K562 (cell line): ENCODE measurements around the gene MPZL3. TPM values are rescaled to one million over a fixed set of nuclear protein-coding genes. Genes with fewer than 3 reads are reported as not detected.

ENCODE experiments used
- ATAC-seq: fragments of 200-7000 bp; cut with Tn5 transposase; 3 replicates; pipeline ENCODE4 v1.9.1; 2020; ENCODE audit warnings: moderate library complexity
- BruUV-seq: library from RNA; stranded (reverse); fragments of 400-500 nt; replicated peaks from 2 replicates; lab custom pipeline; 2021; lab: Mats Ljungman, UMichigan
- CTCF ChIA-PET: fragments of 300-600 bp; formaldehyde crosslinking; extraction: SDS; loops from one replicate; lab custom pipeline; 2021; ENCODE audit warnings: low intra/inter-chr PET ratio; lab: Yijun Ruan, JAX
- POLR2A ChIA-PET: fragments of 300-600, 350-650 bp; sonication (Branson Sonifier 250); formaldehyde crosslinking; extraction: SDS; loops from one replicate; lab custom pipeline; 2021; ENCODE audit warnings: antibody characterized with exemption, inconsistent platforms; lab: Yijun Ruan, JAX
- DNase-seq, 4 experiments: peaks; one replicate each; pipeline versions ENCODE4 v3.0.0 to v3.0.0-alpha.2; 2011 to 2018; ENCODE audit warnings: low spot score in 3 of 4, mixed read lengths in 3 of 4; ENCODE audit errors: extremely low read depth in 1 of 4
- FAIRE-seq: peaks from 2 replicates; lab custom pipeline; 2011; peaks lifted over from hg19 to GRCh38; lab: Jason Lieb, UNC
- H2AFZ ChIP-seq: 2 replicates; pipeline ENCODE4 v1.6.0; 2011; ENCODE audit warnings: low read depth, low read length, control low read depth, inconsistent platforms
- H3K27ac ChIP-seq: fragments of 200-600 bp; 3 replicates; pipeline ENCODE4 v1.8.0; 2011; ENCODE audit warnings: low read depth, mild to moderate bottlenecking, control low read depth, inconsistent platforms, low read length, moderate library complexity, mixed read lengths; ENCODE audit errors: extremely low read depth
- H3K27me3 ChIP-seq, 2 experiments: fragments of 300-600 bp in 1 of 2; 2 replicates in 1 of 2; 3 replicates in 1 of 2; pipeline versions ENCODE4 v1.6.0 to v1.8.0; 2011; ENCODE audit warnings: inconsistent platforms in 2 of 2, low read length in 2 of 2, mild to moderate bottlenecking in 1 of 2, mixed read lengths in 1 of 2, moderate library complexity in 1 of 2; ENCODE audit not compliant: control insufficient read depth in 2 of 2, insufficient read depth in 2 of 2
- H3K36me3 ChIP-seq: fragments of 300-600 bp; 3 replicates; pipeline ENCODE4 v1.8.0; 2011; ENCODE audit warnings: mild to moderate bottlenecking, low read length, inconsistent platforms; ENCODE audit not compliant: control insufficient read depth, insufficient read depth
- H3K4me1 ChIP-seq, 2 experiments: fragments of 200-600 bp in 1 of 2; replicated peaks in 1 of 2; 2 replicates in 1 of 2; 3 replicates in 1 of 2; pipeline versions ENCODE4 v1.5.1 to v1.8.0; 2011; ENCODE audit warnings: inconsistent platforms in 2 of 2, low read length in 2 of 2, mild to moderate bottlenecking in 1 of 2, mixed read lengths in 1 of 2, moderate library complexity in 1 of 2; ENCODE audit not compliant: control insufficient read depth in 2 of 2, insufficient read depth in 2 of 2
- H3K4me2 ChIP-seq: 2 replicates; pipeline ENCODE4 v1.6.1; 2011; ENCODE audit warnings: low read length, control low read depth, inconsistent platforms, mixed read lengths; ENCODE audit not compliant: insufficient read depth
- H3K4me3 ChIP-seq: fragments of 200-600 bp; sonication (generic), shearing (Covaris generic); 2 replicates; pipeline ENCODE4 v1.5.1; 2016; ENCODE audit warnings: control low read depth, inconsistent platforms
- H3K79me2 ChIP-seq: fragments of 200-600 bp; 3 replicates; pipeline ENCODE4 v1.8.0; 2011; ENCODE audit warnings: low read length, inconsistent platforms; ENCODE audit not compliant: control insufficient read depth, insufficient read depth
- H3K9ac ChIP-seq, 2 experiments: 2 replicates each; pipeline versions ENCODE4 v1.6.0 to v1.6.1; 2011; ENCODE audit warnings: low read depth in 2 of 2, low read length in 2 of 2, control low read depth in 1 of 2, inconsistent platforms in 1 of 2, mild to moderate bottlenecking in 1 of 2, mixed read lengths in 1 of 2; ENCODE audit not compliant: insufficient read depth in 1 of 2
- H3K9me1 ChIP-seq: one replicate; pipeline ENCODE4 v1.6.0; 2011; ENCODE audit warnings: inconsistent platforms, mild to moderate bottlenecking, low read length, moderate library complexity; ENCODE audit not compliant: control insufficient read depth, insufficient read depth
- H3K9me3 ChIP-seq: replicated peaks from 2 replicates; pipeline ENCODE4 v1.5.1; 2011; ENCODE audit warnings: low read depth, low read length, inconsistent platforms; ENCODE audit not compliant: control insufficient read depth, insufficient read depth
- H4K20me1 ChIP-seq: replicated peaks from 2 replicates; pipeline ENCODE4 v1.6.1; 2011; ENCODE audit warnings: low read length, inconsistent platforms, mixed read lengths; ENCODE audit not compliant: control insufficient read depth, insufficient read depth
- CHD4 ChIP-seq: fragments of 200-600 bp; sonication (generic); IDR thresholded peaks from 3 replicates; pipeline ENCODE4 v1.6.1; 2012; ENCODE audit warnings: low read depth, mild to moderate bottlenecking, mixed read lengths, low read length, inconsistent platforms; ENCODE audit not compliant: insufficient read depth, insufficient replicate concordance, poor library complexity, severe bottlenecking
- ETS1 ChIP-seq: conservative IDR thresholded peaks from 2 replicates; pipeline ENCODE4 v1.6.1; 2011; ENCODE audit warnings: low read depth, mild to moderate bottlenecking, low read length; ENCODE audit not compliant: control insufficient read depth
- FIP1L1 ChIP-seq: fragments of 200-400 bp; formaldehyde crosslinking; IDR thresholded peaks from 2 replicates; pipeline ENCODE4 v1.6.1; 2018; ENCODE audit warnings: mild to moderate bottlenecking, low read depth, low read length; ENCODE audit not compliant: poor library complexity, severe bottlenecking
- FOXJ3 ChIP-seq: sonication (generic); formaldehyde crosslinking; IDR thresholded peaks from 2 replicates; pipeline ENCODE4 v1.4.0; 2020; ENCODE audit warnings: mild to moderate bottlenecking, missing genetic modification reagents
- GATAD2A ChIP-seq: fragments of 450-650 bp; IDR thresholded peaks from 2 replicates; pipeline ENCODE4 v1.6.1; 2017
- KLF1 ChIP-seq: fragments of 450-650 bp; IDR thresholded peaks from 2 replicates; pipeline ENCODE4 v1.6.1; 2016; ENCODE audit warnings: missing genetic modification characterization, missing compliant biosample characterization
- POLR2A ChIP-seq: fragments of 450-650 bp; conservative IDR thresholded peaks from 2 replicates; pipeline ENCODE4 v1.6.1; 2016
- POLR3A ChIP-seq: IDR thresholded peaks from 2 replicates; pipeline ENCODE4 v1.6.1; 2011; ENCODE audit warnings: borderline replicate concordance, mild to moderate bottlenecking, moderate library complexity; ENCODE audit not compliant: insufficient read length, insufficient read depth; ENCODE audit errors: extremely low read depth
- RREB1 ChIP-seq: fragments of 250-450 bp; sonication (Bioruptor Pico); IDR thresholded peaks from 2 replicates; pipeline ENCODE4 v1.4.0; 2020
- SMARCA4 ChIP-seq: fragments of 450-650 bp; IDR thresholded peaks from 2 replicates; pipeline ENCODE4 v1.6.1; 2016
- TEAD1 ChIP-seq, 2 experiments: fragments of 450-650 bp in 1 of 2; sonication (generic) in 1 of 2; formaldehyde crosslinking; IDR thresholded peaks; 2 replicates each; pipeline versions ENCODE4 v1.4.0 to v1.8.0; 2020 to 2022; ENCODE audit warnings: mild to moderate bottlenecking in 2 of 2, missing genetic modification reagents in 1 of 2
- TOE1 ChIP-seq, 2 experiments: fragments of 450-650 bp in 1 of 2; sonication (generic) in 1 of 2; formaldehyde crosslinking in 1 of 2; IDR thresholded peaks; 2 replicates each; pipeline versions ENCODE4 v1.7.1 to v1.8.0; 2016 to 2022; ENCODE audit warnings: borderline replicate concordance in 2 of 2, mild to moderate bottlenecking in 2 of 2, antibody characterized with exemption in 1 of 2, inconsistent platforms in 1 of 2, low read depth in 1 of 2, missing genetic modification reagents in 1 of 2, moderate library complexity in 1 of 2
- ZNF436 ChIP-seq: fragments of 250-450, 450-650 bp; sonication (Bioruptor Pico); formaldehyde crosslinking; IDR thresholded peaks from 2 replicates; pipeline ENCODE4 v1.7.0; 2020; ENCODE audit warnings: mild to moderate bottlenecking
- ZNF740 ChIP-seq, 3 experiments: fragments of 200-800 bp in 1 of 3; sonication (Bioruptor generic) in 1 of 3; sonication (generic) in 1 of 3; formaldehyde crosslinking in 1 of 3; IDR thresholded peaks; 2 replicates each; pipeline versions ENCODE4 v1.6.1 to v1.8.0; 2016 to 2022; ENCODE audit warnings: mild to moderate bottlenecking in 2 of 3, missing compliant biosample characterization in 2 of 3, missing genetic modification characterization in 2 of 3, missing genetic modification reagents in 1 of 3
- WGBS: fragments of 100-300 bp; shearing (Covaris generic); methylation state at CpG from one replicate; pipeline ENCODE4 v1.1.6; 2016; ENCODE audit warnings: low coverage, mixed read lengths; ENCODE audit not compliant: insufficient coverage; ENCODE audit errors: missing lambda C conversion rate; 5-methylcytosine and 5-hydroxymethylcytosine counted together
- in situ Hi-C: fragments of 300-500 bp; cut with MboI; formaldehyde crosslinking; loops from 4 replicates; pipeline ENCODE4 v1.15.0; 2018; ENCODE audit warnings: inconsistent platforms, mixed read lengths
- intact Hi-C: fragments of 100-400 bp; cut with micrococcal nuclease; formaldehyde crosslinking; loops from 2 replicates; pipeline ENCODE4 v1.14.2; 2022
- polyA plus RNA-seq, 8 experiments: library from polyadenylated mRNA; depleted of rRNA in 4 of 8; stranded (reverse) in 5 of 8; unstranded in 3 of 8; fragments of >200 nt; fragmentation: Nextera tagmentation in 2 of 8; fragmentation: Illumina TruSeq in 1 of 8; extraction: Ambion mirVana in 2 of 8; extraction: Trizol in 1 of 8; gene quantifications; 2 replicates each; pipeline versions ENCODE4 v1.2.1 to v1.2.3, GENCODE V29; 2011 to 2014; ENCODE audit warnings: inconsistent platforms in 1 of 8, missing spikeins in 1 of 8
- total RNA-seq, 7 experiments: library from RNA; depleted of rRNA in 6 of 7; stranded (reverse); fragments of >200 nt in 6 of 7; fragmentation: Illumina TruSeq in 2 of 7; extraction: Trizol in 2 of 7; gene quantifications; 2 replicates each; pipeline versions ENCODE4 v1.2.1 to v1.2.3, GENCODE V29; 2011 to 2021; ENCODE audit warnings: low replicate concordance in 1 of 7

MPZL3 gene
- total and polyA plus RNA-seq, 9 of the 15 experiments (the other 6 are each of a cell fraction or from before 2014, with no cell fraction given): 0.97 to 2.9 (median 1.6) TPM

GRCh38 chr11:118200497-118200896 lies 51.7 kb downstream of the MPZL3 start:
- WGBS: 19% methylated on average over 5 of the region's 5 CpGs
- intact Hi-C loops (loop anchor here (5.0 kb wide), 1 partner anchor 57 kb away; no protein-coding TSS in a partner anchor), in situ Hi-C loops (no loop called here)
- TF ChIP-seq KLF1 (tag) (no peak), POLR3A (no peak), ETS1 (no peak), FOXJ3 (CRISPR knock-in tag) (no peak), TEAD1 (CRISPR knock-in tag; IDR thresholded peaks at IDR 0.05) (no peak), ZNF740 (CRISPR knock-in tag; IDR thresholded peaks at IDR 0.05) (no peak), ZNF740 (tag; IDR thresholded peaks at IDR 0.05) (no peak), ZNF436 (CRISPR knock-in tag) (no peak), POLR2A (no peak), SMARCA4 (no peak), CHD4 (no peak), TOE1 (IDR thresholded peaks at IDR 0.05; ENCODE audit: borderline replicate concordance) (no peak), TOE1 (CRISPR knock-in tag; IDR thresholded peaks at IDR 0.05; ENCODE audit: borderline replicate concordance, low read depth) (no peak), RREB1 (CRISPR knock-in tag) (no peak), FIP1L1 (no peak), GATAD2A (no peak)

More at GRCh38 chr11:118200497-118200896, 51.7 kb downstream of the MPZL3 start:
- Histone ChIP-seq H3K4me2 (no peak overlapping the region), H3K9me3 (no peaks in the 10 kb centered on the region), H3K4me3 (no peak overlapping the region), H3K9me1 (no peaks in the 10 kb centered on the region), H3K9ac (no peak overlapping the region), H3K36me3 (no peaks in the 10 kb centered on the region), H3K4me1 (0 out of 5 replicates have a peak, but pooled peaks cover 0 to 3% of the 10 kb centered on the region in 2 experiments), H3K27me3 (peaks cover 0 to 26% of the 10 kb centered on the region in 2 experiments; a peak in 3 of 5 replicates), H3K27ac (no peak overlapping the region), H2AFZ (no peak overlapping the region), H4K20me1 (no peaks in the 10 kb centered on the region), H3K79me2 (no peaks in the 10 kb centered on the region)
- ATAC-seq (no peak), FAIRE-seq (no peak), DNase-seq (no peak)
- POLR2A ChIA-PET: no interaction called here
- no TSS peak for BruUV-seq
- CTCF ChIA-PET: no interaction called here
